Peyer's patch (tissue), 4 donors: ENCODE results near the gene CCDC6.

ENCODE experiments used
- POLR2A ChIP-seq, 2 donors: fragments of 450-650 bp; IDR thresholded peaks; one replicate each; pipeline ENCODE4 v1.5.1; 2017; ENCODE audit warnings: antibody characterized with exemption in 2 of 2, mild to moderate bottlenecking in 2 of 2, moderate library complexity in 2 of 2
- TF ChIP-seq, protein P1 (sequence below), 6 experiments: fragments of 450-650 bp in 4 of 6; fragments of 200-600 bp in 2 of 6; sonication (generic) in 1 of 6; IDR thresholded peaks; one replicate each; pipeline ENCODE4 v1.5.1; 2017 to 2019; ENCODE audit warnings: antibody characterized with exemption in 6 of 6, mild to moderate bottlenecking in 3 of 6, moderate library complexity in 1 of 6

- TF ChIP-seq, protein P1, sequence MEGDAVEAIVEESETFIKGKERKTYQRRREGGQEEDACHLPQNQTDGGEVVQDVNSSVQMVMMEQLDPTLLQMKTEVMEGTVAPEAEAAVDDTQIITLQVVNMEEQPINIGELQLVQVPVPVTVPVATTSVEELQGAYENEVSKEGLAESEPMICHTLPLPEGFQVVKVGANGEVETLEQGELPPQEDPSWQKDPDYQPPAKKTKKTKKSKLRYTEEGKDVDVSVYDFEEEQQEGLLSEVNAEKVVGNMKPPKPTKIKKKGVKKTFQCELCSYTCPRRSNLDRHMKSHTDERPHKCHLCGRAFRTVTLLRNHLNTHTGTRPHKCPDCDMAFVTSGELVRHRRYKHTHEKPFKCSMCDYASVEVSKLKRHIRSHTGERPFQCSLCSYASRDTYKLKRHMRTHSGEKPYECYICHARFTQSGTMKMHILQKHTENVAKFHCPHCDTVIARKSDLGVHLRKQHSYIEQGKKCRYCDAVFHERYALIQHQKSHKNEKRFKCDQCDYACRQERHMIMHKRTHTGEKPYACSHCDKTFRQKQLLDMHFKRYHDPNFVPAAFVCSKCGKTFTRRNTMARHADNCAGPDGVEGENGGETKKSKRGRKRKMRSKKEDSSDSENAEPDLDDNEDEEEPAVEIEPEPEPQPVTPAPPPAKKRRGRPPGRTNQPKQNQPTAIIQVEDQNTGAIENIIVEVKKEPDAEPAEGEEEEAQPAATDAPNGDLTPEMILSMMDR (IDR thresholded peaks at IDR 0.05), result no peak
- no peak for TF ChIP-seq POLR2A (IDR thresholded peaks at IDR 0.05)
These were observed 133.3 kb downstream of the CCDC6 start for GRCh38 chr10:59773088-59773487.
